ENCODE data around the gene TAOK3. TPM values are rescaled to one million over a fixed set of nuclear protein-coding genes. Genes with fewer than 3 reads are reported as not detected.

TAOK3 gene
- total and polyA plus RNA-seq, 10 of the 15 experiments (the other 5 are each of a cell fraction or from before 2014, with no cell fraction given): 41.3 to 131 (median 57.8) TPM

DNA sequence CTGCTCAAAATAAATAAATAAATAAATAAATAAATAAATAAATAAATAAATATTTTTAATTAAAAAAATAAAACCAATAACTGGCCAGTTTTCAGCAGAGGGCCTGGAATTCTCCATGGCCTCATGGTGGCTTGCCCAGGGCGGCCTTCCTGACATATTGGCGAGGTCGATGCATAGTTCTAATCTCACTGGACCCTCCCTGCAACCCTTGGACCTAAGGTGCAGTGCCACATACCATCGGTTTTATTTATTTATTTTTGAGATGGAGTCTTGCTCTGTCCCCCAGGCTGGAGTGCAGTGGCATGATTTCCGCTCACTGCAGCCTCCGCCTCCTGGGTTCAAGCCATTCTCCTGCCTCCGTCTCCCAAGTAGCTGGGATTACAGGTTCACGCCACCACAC is 265.0 kb downstream of the TAOK3 start (continued):
- TF ChIP-seq ATF2 (IDR thresholded peaks at IDR 0.05; ENCODE audit: low read length) (no peak), ESRRA (IDR thresholded peaks at IDR 0.05; ENCODE audit: low read length) (no peak), HDGF (IDR thresholded peaks at IDR 0.05) (no peak)
- TF ChIP-seq, protein P1, sequence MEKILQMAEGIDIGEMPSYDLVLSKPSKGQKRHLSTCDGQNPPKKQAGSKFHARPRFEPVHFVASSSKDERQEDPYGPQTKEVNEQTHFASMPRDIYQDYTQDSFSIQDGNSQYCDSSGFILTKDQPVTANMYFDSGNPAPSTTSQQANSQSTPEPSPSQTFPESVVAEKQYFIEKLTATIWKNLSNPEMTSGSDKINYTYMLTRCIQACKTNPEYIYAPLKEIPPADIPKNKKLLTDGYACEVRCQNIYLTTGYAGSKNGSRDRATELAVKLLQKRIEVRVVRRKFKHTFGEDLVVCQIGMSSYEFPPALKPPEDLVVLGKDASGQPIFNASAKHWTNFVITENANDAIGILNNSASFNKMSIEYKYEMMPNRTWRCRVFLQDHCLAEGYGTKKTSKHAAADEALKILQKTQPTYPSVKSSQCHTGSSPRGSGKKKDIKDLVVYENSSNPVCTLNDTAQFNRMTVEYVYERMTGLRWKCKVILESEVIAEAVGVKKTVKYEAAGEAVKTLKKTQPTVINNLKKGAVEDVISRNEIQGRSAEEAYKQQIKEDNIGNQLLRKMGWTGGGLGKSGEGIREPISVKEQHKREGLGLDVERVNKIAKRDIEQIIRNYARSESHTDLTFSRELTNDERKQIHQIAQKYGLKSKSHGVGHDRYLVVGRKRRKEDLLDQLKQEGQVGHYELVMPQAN (conservative IDR thresholded peaks at IDR 0.05): no peak

DNA sequence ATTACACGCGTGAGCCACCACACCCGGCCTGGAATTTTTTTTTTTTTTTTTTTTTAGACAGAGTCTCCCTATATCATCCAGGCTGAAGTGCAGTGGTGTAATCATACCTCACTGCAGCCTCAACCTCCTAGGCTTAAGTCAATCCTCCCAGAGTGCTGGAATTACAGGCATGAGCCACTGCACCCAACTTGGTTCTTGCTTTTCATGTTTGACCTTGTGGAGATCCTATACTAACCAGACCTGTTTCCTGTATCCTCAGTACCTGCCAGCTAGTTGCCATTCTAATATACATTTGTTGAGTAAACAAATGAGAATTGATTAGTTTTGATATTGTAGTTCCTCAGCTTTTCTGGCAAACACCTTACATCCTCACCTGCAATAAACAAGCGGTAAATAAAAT is 265.7 kb downstream of the TAOK3 start:
- no peak for ATAC-seq
- Histone ChIP-seq H2AFZ (ENCODE audit: control insufficient read depth, low read depth, low read length) (no peak overlapping the region), H3K9ac (ENCODE audit: control insufficient read depth, insufficient read depth, low read length) (no peak overlapping the region), H3K27ac (ENCODE audit: control insufficient read depth, insufficient read depth) (no peak overlapping the region), H3K9me3 (replicated peaks; ENCODE audit: control insufficient read depth, insufficient read depth, low read length) (no peaks in the 10 kb centered on the region), H3K79me2 (ENCODE audit: control insufficient read depth, insufficient read depth, low read length) (no peaks in the 10 kb centered on the region), H3K36me3 (ENCODE audit: control insufficient read depth in 2 of 2, insufficient read depth in 2 of 2, low read length in 1 of 2) (no peaks in the 10 kb centered on the region), H3K4me2 (ENCODE audit: control insufficient read depth, insufficient read depth) (no peak overlapping the region), H3K4me3 (no peak overlapping the region), H3K27me3 (replicated peaks in 1 of 2; ENCODE audit: control insufficient read depth in 2 of 2, insufficient read depth in 2 of 2, low read length in 1 of 2) (peaks cover 4 to 8% of the 10 kb centered on the region in 2 experiments; a peak in 3 of 4 replicates), H4K20me1 (ENCODE audit: control insufficient read depth, insufficient read depth) (no peaks in the 10 kb centered on the region), H3K4me1 (ENCODE audit: control insufficient read depth, insufficient read depth, low read length) (no peaks in the 10 kb centered on the region; the same call in 1 of the 2 replicates)
- SMC1A ChIA-PET (ENCODE audit: uncharacterized antibody, unreplicated experiment): interaction anchor here (0.6 kb wide), 1 partner anchor 37 kb away, joined by 3 read pairs; no protein-coding TSS in a partner anchor
- 100% methylated on average over 3 of the region's 4 CpGs for WGBS (ENCODE audit: insufficient coverage, insufficient replicate concordance, low lambda C conversion rate, missing lambda C conversion rate)
- RAD21 ChIA-PET (ENCODE audit: unreplicated experiment): no interaction called here
- intact Hi-C loops (cut with micrococcal nuclease; ENCODE audit: unreplicated experiment) (no loop called here), in situ Hi-C loops (cut with MboI) (loop anchor here (25.0 kb wide), 2 partner anchors 930 to 1430 kb away; no protein-coding TSS in a partner anchor)
- POLR2A ChIA-PET: no interaction called here
- no peak for DNase-seq (ENCODE audit: low read depth, low spot score)
- FAIRE-seq: no peak
- CTCF ChIA-PET: no interaction called here
- no TSS peak for BruUV-seq (replicated peaks)
- no peak for TF ChIP-seq ZBTB33 (IDR thresholded peaks at IDR 0.05)
- no peak for TF ChIP-seq STAT1 (conservative IDR thresholded peaks at IDR 0.05)
- TF ChIP-seq ZNF24 (IDR thresholded peaks at IDR 0.05): no peak
- TF ChIP-seq SREBF1 (IDR thresholded peaks at IDR 0.05; ENCODE audit: low read length): no peak
- TF ChIP-seq, protein P2, sequence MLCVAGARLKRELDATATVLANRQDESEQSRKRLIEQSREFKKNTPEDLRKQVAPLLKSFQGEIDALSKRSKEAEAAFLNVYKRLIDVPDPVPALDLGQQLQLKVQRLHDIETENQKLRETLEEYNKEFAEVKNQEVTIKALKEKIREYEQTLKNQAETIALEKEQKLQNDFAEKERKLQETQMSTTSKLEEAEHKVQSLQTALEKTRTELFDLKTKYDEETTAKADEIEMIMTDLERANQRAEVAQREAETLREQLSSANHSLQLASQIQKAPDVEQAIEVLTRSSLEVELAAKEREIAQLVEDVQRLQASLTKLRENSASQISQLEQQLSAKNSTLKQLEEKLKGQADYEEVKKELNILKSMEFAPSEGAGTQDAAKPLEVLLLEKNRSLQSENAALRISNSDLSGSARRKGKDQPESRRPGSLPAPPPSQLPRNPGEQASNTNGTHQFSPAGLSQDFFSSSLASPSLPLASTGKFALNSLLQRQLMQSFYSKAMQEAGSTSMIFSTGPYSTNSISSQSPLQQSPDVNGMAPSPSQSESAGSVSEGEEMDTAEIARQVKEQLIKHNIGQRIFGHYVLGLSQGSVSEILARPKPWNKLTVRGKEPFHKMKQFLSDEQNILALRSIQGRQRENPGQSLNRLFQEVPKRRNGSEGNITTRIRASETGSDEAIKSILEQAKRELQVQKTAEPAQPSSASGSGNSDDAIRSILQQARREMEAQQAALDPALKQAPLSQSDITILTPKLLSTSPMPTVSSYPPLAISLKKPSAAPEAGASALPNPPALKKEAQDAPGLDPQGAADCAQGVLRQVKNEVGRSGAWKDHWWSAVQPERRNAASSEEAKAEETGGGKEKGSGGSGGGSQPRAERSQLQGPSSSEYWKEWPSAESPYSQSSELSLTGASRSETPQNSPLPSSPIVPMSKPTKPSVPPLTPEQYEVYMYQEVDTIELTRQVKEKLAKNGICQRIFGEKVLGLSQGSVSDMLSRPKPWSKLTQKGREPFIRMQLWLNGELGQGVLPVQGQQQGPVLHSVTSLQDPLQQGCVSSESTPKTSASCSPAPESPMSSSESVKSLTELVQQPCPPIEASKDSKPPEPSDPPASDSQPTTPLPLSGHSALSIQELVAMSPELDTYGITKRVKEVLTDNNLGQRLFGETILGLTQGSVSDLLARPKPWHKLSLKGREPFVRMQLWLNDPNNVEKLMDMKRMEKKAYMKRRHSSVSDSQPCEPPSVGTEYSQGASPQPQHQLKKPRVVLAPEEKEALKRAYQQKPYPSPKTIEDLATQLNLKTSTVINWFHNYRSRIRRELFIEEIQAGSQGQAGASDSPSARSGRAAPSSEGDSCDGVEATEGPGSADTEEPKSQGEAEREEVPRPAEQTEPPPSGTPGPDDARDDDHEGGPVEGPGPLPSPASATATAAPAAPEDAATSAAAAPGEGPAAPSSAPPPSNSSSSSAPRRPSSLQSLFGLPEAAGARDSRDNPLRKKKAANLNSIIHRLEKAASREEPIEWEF (IDR thresholded peaks at IDR 0.05; ENCODE audit: insufficient replicate concordance, low read depth, low read length): no peak
- TF ChIP-seq HDAC6 (IDR thresholded peaks at IDR 0.05; ENCODE audit: unreplicated experiment): no peak
- no peak for TF ChIP-seq EZH2 (IDR thresholded peaks at IDR 0.05; ENCODE audit: borderline replicate concordance, control insufficient read depth, low read depth, low read length)
